A549 treated with CORT108297 at 1 μM for 4 hours (cell line): ENCODE measurements around the gene CSAG2. TPM values are rescaled to one million over a fixed set of nuclear protein-coding genes. Genes with fewer than 3 reads are reported as not detected.

Experiments used
- total RNA-seq: library from RNA; stranded (reverse); fragments of 200-300 nt; extraction: Qiagen RNA extraction; gene quantifications from 5 replicates; pipeline ENCODE4 v1.2.3, GENCODE V29; 2022

The CSAG2 gene
- total RNA-seq: not detected in 5 replicates

GRCh38 chrX:152709173-152709572, at the start of gene CSAG2:
Gene CSAG2, minus strand, starts transcription at chrX:152709273. Its CDS starts 161 bp downstream, at chrX:152709112.

GRCh38 chrX:152753686-152754650, 44.9 kb upstream of the CSAG2 start, which contains the start of gene MAGEA2:
Gene MAGEA2, minus strand, starts transcription at chrX:152753842. Its CDS starts 2,479 bp downstream, at chrX:152751363.

GRCh38 chrX:152733261-152733975, 24.3 kb upstream of the CSAG2 start, which contains the start of the genes CSAG1 and MAGEA12:
Gene CSAG1, minus strand, starts transcription at chrX:152733721. Its CDS starts 1,261 bp downstream, at chrX:152732460.
Gene MAGEA12, plus strand, starts transcription at chrX:152733757. Its CDS starts 2,405 bp downstream, at chrX:152736162.

GRCh38 chrX:152713815-152714787, 5.0 kb upstream of the CSAG2 start, which contains the start of gene MAGEA2B:
Gene MAGEA2B, plus strand, starts transcription at chrX:152714628. Its CDS starts 2,479 bp downstream, at chrX:152717107.

GRCh38 chrX:152697952-152698931, 10.8 kb downstream of the CSAG2 start, which contains the start of gene MAGEA3:
Gene MAGEA3, plus strand, starts transcription at chrX:152698794. Its CDS starts 2,039 bp downstream, at chrX:152700833.

Other genes with a start within 250 kb of the CSAG2 start
- gene GABRQ, start 71.4 kb downstream of the CSAG2 start, total RNA-seq: 0.17 to 0.23 TPM (median 0.21 TPM) in 5 replicates
- 2.5 to 4.4 TPM (median 3.3 TPM) in 5 replicates for gene MAGEA3, start 10.5 kb downstream of the CSAG2 start, total RNA-seq
- not detected in 5 replicates for gene MAGEA2B, start 5.4 kb upstream of the CSAG2 start, total RNA-seq
- 0.32 to 0.54 TPM (median 0.46 TPM) in 5 replicates for gene CSAG1, start 24.4 kb upstream of the CSAG2 start, total RNA-seq
- gene MAGEA12, start 24.5 kb upstream of the CSAG2 start, total RNA-seq: 0.08 to 0.18 TPM (median 0.17 TPM) in 5 replicates
- gene MAGEA2, start 44.6 kb upstream of the CSAG2 start, total RNA-seq: 0.08 to 0.13 TPM (median 0.11 TPM) in 4 of 5 replicates, not detected in the other
- not detected in 5 replicates for gene CSAG3, start 49.9 kb upstream of the CSAG2 start, total RNA-seq
- gene MAGEA6, start 60.4 kb upstream of the CSAG2 start, total RNA-seq: 10.5 to 13.7 TPM (median 12.9 TPM) in 5 replicates
- 71.8 to 88.7 TPM (median 72.6 TPM) in 5 replicates for gene CETN2, start 121.5 kb upstream of the CSAG2 start, total RNA-seq
- gene NSDHL, start 121.8 kb upstream of the CSAG2 start, total RNA-seq: 39.7 to 42.5 TPM (median 40.6 TPM) in 5 replicates
- 6.1 to 7.6 TPM (median 6.9 TPM) in 5 replicates for gene ZNF185, start 188.8 kb upstream of the CSAG2 start, total RNA-seq